Esophagus muscularis mucosa (tissue), 4 donors: ENCODE results near the gene FKBP14. TPM values are rescaled to one million over a fixed set of nuclear protein-coding genes. Genes with fewer than 3 reads are reported as not detected.
"Not testable (repeated sequence)": the region's sequence is repeated elsewhere in the genome, so short reads cannot be mapped to it uniquely, and the experiment has no call there.

Source experiments
- DNase-seq: peaks from one replicate; pipeline ENCODE4 v3.0.0-alpha.2; 2017; ENCODE audit errors: extremely low spot score
- H3K27ac ChIP-seq, 4 donors: fragments of 200-600 bp; sonication (generic); replicated peaks in 1 of 4; 1 replicate in 3 of 4; 2 replicates in 1 of 4; pipeline ENCODE4 v1.5.1; 2016 to 2019; ENCODE audit warnings: mild to moderate bottlenecking in 1 of 4
- H3K27me3 ChIP-seq, 4 donors: fragments of 200-600 bp; sonication (generic); one replicate each; pipeline versions ENCODE4 v1.5.1 to v1.6.0; 2016 to 2019
- H3K36me3 ChIP-seq, 4 donors: fragments of 200-600 bp; sonication (generic); one replicate each; pipeline ENCODE4 v1.5.1; 2016 to 2019
- H3K4me1 ChIP-seq, 4 donors: fragments of 200-600 bp; sonication (generic); one replicate each; pipeline ENCODE4 v1.5.1; 2016 to 2019
- H3K4me3 ChIP-seq, 4 donors: fragments of 200-600 bp; sonication (generic); 1 replicate in 2 of 4; 2 replicates in 2 of 4; pipeline ENCODE4 v1.5.1; 2016 to 2019; ENCODE audit warnings: mild to moderate bottlenecking in 4 of 4, moderate library complexity in 1 of 4
- H3K9me3 ChIP-seq, 4 donors: fragments of 200-600 bp; sonication (generic); 1 replicate in 3 of 4; 2 replicates in 1 of 4; pipeline ENCODE4 v1.5.1; 2016 to 2019
- CTCF ChIP-seq, 3 experiments: fragments of 200-600 bp in 2 of 3; fragments of 450-650 bp in 1 of 3; sonication (generic) in 2 of 3; IDR thresholded peaks; one replicate each; pipeline ENCODE4 v1.5.1; 2017 to 2019; ENCODE audit warnings: antibody characterized with exemption in 3 of 3, mild to moderate bottlenecking in 2 of 3, moderate library complexity in 1 of 3
- EP300 ChIP-seq: sonication (generic); formaldehyde crosslinking; IDR thresholded peaks from one replicate; pipeline ENCODE4 v1.6.1; 2017; ENCODE audit warnings: antibody characterized with exemption
- POLR2A ChIP-seq: fragments of 450-650 bp; IDR thresholded peaks from one replicate; pipeline ENCODE4 v1.6.1; 2017; ENCODE audit warnings: antibody characterized with exemption, moderate library complexity, mild to moderate bottlenecking, low read depth
- POLR2AphosphoS5 ChIP-seq, 2 donors: sonication (generic); formaldehyde crosslinking; IDR thresholded peaks; one replicate each; pipeline ENCODE4 v1.6.1; 2017; ENCODE audit warnings: antibody characterized with exemption in 2 of 2
- WGBS: methylation state at CpG from one replicate; pipeline ENCODE4 v1.1.5; 2018; 5-methylcytosine and 5-hydroxymethylcytosine counted together
- intact Hi-C: fragments of 100-400 bp; cut with DNase I; formaldehyde crosslinking; loops from one replicate; pipeline ENCODE4 v1.15.1; 2023
- total RNA-seq, 4 donors: library from RNA; depleted of rRNA; stranded (reverse); fragments of >200 nt; gene quantifications; one replicate each; pipeline versions ENCODE4 v1.1.0 to v1.2.1, GENCODE V29; 2016

Gene FKBP14
- total RNA-seq, 4 donors from 2014 or later, result 6.3 to 8.3 (median 7.0) TPM

- Histone ChIP-seq H3K36me3 (peaks cover 0 to 35% (median 9%) of the 10 kb centered on the region in 4 donors), H3K9me3 (no peaks in the 10 kb centered on the region), H3K4me1 (peaks cover 0 to 5% (median 0%) of the 10 kb centered on the region in 4 donors), H3K4me3 (no peak overlapping the region), H3K27ac (no peak overlapping the region), H3K27me3 (no peaks in the 10 kb centered on the region)
- DNase-seq, result no peak
- intact Hi-C loops, result no loop called here
- WGBS, result 77% methylated on average over 1 of the region's 1 CpG
- TF ChIP-seq CTCF (IDR thresholded peaks at IDR 0.05) (peak; percentile 43 to 62 (median 50)), POLR2AphosphoS5 (IDR thresholded peaks at IDR 0.05) (no peak)
Measured at GRCh38 chr7:30062587-30062986, 36.1 kb upstream of the FKBP14 start.

GRCh38 chr7:30061786-30062185 lies 35.3 kb upstream of the FKBP14 start:
- H3K4me1 ChIP-seq, H3K4me3 ChIP-seq, H3K9me3 ChIP-seq, intact Hi-C loops, DNase-seq, H3K27me3 ChIP-seq, H3K27ac ChIP-seq: not testable (repeated sequence)
- H3K36me3 ChIP-seq, result peaks cover 0 to 39% (median 9%) of the 10 kb centered on the region in 4 donors
- peak; percentile 55 to 68 (median 66) for TF ChIP-seq CTCF (IDR thresholded peaks at IDR 0.05)
- WGBS, result 24% methylated on average over 3 of the region's 3 CpGs

- no peak overlapping the region for H3K4me3 ChIP-seq
- peaks cover 10 to 44% (median 29%) of the 10 kb centered on the region in 4 donors for H3K36me3 ChIP-seq
- H3K9me3 ChIP-seq, result no peaks in the 10 kb centered on the region
- peaks cover 0 to 5% (median 0%) of the 10 kb centered on the region in 4 donors for H3K4me1 ChIP-seq
- TF ChIP-seq POLR2AphosphoS5 (IDR thresholded peaks at IDR 0.05) (no peak), POLR2A (no peak)
- DNase-seq, result no peak
- no peak overlapping the region for H3K27ac ChIP-seq
- intact Hi-C loops, result no loop called here
- no peaks in the 10 kb centered on the region for H3K27me3 ChIP-seq
Measured at GRCh38 chr7:30057741-30058140, 31.2 kb upstream of the FKBP14 start.

GRCh38 chr7:30053068-30053467 lies 26.6 kb upstream of the FKBP14 start:
- Histone ChIP-seq H3K4me1 (no peaks in the 10 kb centered on the region), H3K27ac (no peak overlapping the region), H3K4me3 (no peak overlapping the region), H3K27me3 (no peaks in the 10 kb centered on the region), H3K36me3 (peaks cover 10 to 66% (median 56%) of the 10 kb centered on the region in 4 donors), H3K9me3 (no peaks in the 10 kb centered on the region)
- WGBS, result 91% methylated on average over 3 of the region's 3 CpGs
- intact Hi-C loops, result no loop called here
- DNase-seq, result no peak
- TF ChIP-seq POLR2A, result no peak
- no peak for TF ChIP-seq POLR2AphosphoS5 (IDR thresholded peaks at IDR 0.05)
- TF ChIP-seq CTCF (IDR thresholded peaks at IDR 0.05), result no peak
- no peak for TF ChIP-seq EP300

- Histone ChIP-seq H3K27me3 (no peaks in the 10 kb centered on the region), H3K9me3 (no peaks in the 10 kb centered on the region), H3K27ac (no peak overlapping the region), H3K4me1 (no peaks in the 10 kb centered on the region), H3K36me3 (peaks cover 0 to 74% (median 65%) of the 10 kb centered on the region in 4 donors), H3K4me3 (no peak overlapping the region)
- no peak for TF ChIP-seq CTCF (IDR thresholded peaks at IDR 0.05)
- no peak for TF ChIP-seq POLR2A
- TF ChIP-seq EP300, result no peak
- no peak for TF ChIP-seq POLR2AphosphoS5 (IDR thresholded peaks at IDR 0.05)
- DNase-seq, result no peak
- 94% methylated on average over 4 of the region's 4 CpGs for WGBS
- intact Hi-C loops, result no loop called here
Measured at GRCh38 chr7:30049173-30049572, 22.7 kb upstream of the FKBP14 start.
